Posterior vena cava (tissue), 2 donors: ENCODE results near the gene DISP2. TPM values are rescaled to one million over a fixed set of nuclear protein-coding genes. Genes with fewer than 3 reads are reported as not detected.

ENCODE experiments used
- DNase-seq: peaks from one replicate; pipeline ENCODE4 v3.0.0-alpha.2; 2020; ENCODE audit warnings: low spot score
- intact Hi-C, 2 donors: fragments of 100-400 bp; cut with DNase I; formaldehyde crosslinking; loops; one replicate each; pipeline versions ENCODE4 v1.14.1 to v1.14.2; 2022 to 2023
- total RNA-seq, 2 donors: library from RNA; stranded (reverse); fragmentation: NEBNext Ultra II Directional; extraction: Animal tissue kit (Norgen Biotek cat#: 25700); gene quantifications; one replicate each; pipeline ENCODE4 v1.2.1, GENCODE V29; 2021
- donor health status: DM: yes; HTN: yes; CAD: no.
- donor health status: DM: yes; HTN: yes; CAD: no.

Gene DISP2
- total RNA-seq, 2 donors from 2014 or later, result 0.05 to 0.32 TPM

DNA sequence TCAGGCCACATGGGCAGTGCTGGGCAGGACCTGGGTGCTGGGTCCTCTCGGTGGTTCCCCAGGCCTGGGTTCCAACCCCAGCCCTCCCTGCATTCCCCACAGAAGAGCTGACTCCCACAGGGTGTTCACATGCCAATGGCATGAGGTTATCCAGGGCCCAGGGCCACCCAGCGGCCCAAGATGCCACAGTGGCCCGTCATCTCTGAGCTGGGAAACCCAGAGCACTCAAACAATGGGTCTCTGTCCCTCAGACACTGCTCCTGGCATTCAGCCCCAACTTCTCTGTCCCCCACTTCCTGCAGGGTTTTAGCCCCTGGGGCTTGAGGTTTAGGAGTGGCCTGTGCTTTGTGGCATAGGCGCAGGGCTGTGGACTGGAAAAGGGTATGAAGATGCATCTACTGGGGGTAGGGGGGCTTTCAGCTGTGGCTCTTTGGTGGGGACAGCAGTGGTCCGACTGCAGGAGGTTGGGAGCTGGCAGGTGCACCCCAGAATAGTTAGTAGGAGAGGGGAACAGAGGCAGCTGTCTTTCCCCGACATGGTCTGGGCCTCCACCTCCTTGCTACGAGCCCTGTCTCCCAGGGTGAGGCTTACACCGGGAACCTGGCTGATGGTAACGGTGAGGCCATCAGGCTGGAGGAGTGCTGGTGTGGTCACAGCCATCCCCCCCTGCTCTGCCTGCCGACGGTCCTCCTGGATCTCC lies 18.9 kb upstream of the DISP2 start:
- intact Hi-C loops, result no loop called here
- peak; percentile 81 for DNase-seq

DNA sequence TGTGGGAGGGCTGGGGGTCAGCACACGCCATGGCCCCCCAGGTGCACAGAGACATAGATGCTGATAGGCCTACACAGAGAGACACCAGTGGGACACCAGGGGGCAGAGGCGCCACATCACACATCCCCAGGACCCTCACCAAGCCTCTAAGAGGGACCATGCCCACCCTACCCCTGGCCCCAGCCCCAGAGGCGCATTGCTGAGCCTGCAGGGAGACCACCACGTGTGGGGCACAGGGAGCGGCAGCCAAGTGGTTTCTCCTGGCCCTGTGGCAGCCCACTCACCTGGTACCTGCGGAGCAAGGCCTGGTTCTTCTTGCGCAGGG lies 18.4 kb upstream of the DISP2 start:
- DNase-seq, result peak; percentile 79
- intact Hi-C loops, result no loop called here

GRCh38 chr15:40340038-40340739 lies 17.8 kb upstream of the DISP2 start:
- peak; percentile 91 for DNase-seq
- intact Hi-C loops, result loop anchor here in 1 of 2 donors (10.0 kb wide), 1 partner anchor 1135 kb away; no protein-coding TSS in a partner anchor

GRCh38 chr15:40340740-40341400 lies 17.1 kb upstream of the DISP2 start, which contains the start of gene CCDC9B:
CCDC9B (minus strand) TSS chr15:40340939; CDS start chr15:40340819, 120 bp downstream.
- intact Hi-C loops, result loop anchor here in 1 of 2 donors (10.0 kb wide), 1 partner anchor 1136 kb away; no protein-coding TSS in a partner anchor
- peak; percentile 96 for DNase-seq

DNA sequence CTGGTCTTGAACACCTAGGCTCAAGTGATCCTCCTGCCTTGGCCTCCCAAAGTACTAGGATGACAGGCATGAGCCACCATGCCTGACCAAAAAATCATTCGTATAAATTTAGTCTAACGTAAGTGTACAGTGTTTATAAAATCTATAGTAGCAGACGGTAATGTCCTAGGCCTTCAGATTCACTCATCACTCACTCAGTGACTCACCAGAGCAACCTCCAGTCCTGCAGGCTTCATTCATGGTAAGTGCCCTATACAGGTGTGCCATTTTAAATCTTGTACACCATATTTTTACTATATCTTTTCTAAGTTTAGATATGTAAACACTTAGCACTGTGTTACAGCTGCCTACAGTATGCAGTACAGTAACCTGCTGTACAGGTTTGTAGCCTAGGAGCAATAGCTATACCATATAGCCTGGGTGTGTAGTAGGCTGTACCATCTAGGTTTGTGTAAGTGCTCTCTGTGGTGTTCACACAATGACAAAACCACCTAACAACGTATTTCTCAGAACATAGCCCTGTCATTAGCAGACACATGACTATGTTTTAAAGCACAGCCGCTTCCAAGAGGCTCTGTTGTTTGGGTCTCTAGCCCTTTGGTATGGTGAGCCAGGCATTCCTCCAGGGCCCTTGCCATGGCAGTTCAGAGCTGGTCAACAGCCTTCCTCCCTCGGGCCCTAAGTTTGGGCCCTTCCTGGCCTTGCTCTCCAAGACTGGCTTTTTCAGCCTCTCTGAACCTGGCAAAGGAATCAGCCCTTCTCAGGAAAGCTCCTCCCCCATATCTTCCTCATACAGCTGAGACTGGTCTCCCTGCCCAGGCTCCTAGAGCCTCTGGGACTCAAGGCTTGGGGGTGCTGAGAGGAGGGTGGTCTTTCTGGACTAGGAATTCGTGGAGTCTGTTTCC lies 15.4 kb upstream of the DISP2 start:
- no peak for DNase-seq
- intact Hi-C loops, result loop anchor here in 1 of 2 donors (10.0 kb wide), 1 partner anchor 1138 kb away; no protein-coding TSS in a partner anchor

- intact Hi-C loops, result loop anchor here in 1 of 2 donors (10.0 kb wide), 1 partner anchor 1139 kb away; no protein-coding TSS in a partner anchor
- peak; percentile 78 for DNase-seq
These were observed 14.5 kb upstream of the DISP2 start for GRCh38 chr15:40343512-40343911.

- intact Hi-C loops, result loop anchor here in 1 of 2 donors (10.0 kb wide), 1 partner anchor 1139 kb away; no protein-coding TSS in a partner anchor
- DNase-seq, result no peak
These were observed 13.8 kb upstream of the DISP2 start for GRCh38 chr15:40344217-40344616.

- intact Hi-C loops, result loop anchor here in 1 of 2 donors (10.0 kb wide), 1 partner anchor 1140 kb away; no protein-coding TSS in a partner anchor
These were observed 13.3 kb upstream of the DISP2 start for GRCh38 chr15:40344631-40345120.

DNA sequence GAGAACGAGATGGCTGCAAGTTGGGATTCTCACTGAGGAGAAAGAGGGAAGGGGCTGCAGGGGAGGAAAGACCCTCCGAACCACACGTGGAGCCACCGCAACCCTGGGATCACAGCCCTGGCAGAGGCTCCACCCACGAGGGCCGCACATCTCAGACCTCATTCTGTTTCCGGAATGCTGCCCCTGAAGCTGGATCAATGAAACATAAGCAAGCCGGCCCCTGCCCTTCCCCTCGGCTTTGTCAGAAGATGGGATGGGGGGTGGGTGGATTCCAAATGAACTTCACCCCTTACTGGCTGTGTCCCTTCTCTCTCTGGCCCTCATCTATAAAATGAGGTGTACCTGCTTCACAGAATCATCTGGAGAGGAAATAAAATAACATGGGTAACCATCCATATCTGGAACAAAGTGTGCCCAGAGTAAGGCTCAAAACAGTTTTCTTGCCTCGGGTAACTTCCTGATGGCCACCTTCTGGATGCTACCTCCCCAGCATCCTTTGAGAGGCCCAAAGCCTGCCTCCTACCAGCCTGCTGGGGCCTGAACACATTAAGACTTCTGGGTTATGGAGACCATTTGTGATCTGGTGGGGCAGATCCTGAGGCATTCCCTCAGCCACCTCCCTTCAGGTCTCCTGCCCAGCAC lies 12.7 kb upstream of the DISP2 start:
- intact Hi-C loops, result loop anchor here in 1 of 2 donors (10.0 kb wide), 1 partner anchor 1141 kb away; no protein-coding TSS in a partner anchor
- no peak for DNase-seq

More at GRCh38 chr15:40344631-40345120, 13.3 kb upstream of the DISP2 start:
- DNase-seq, result peak; percentile 84

GRCh38 chr15:40345867-40346578 lies 12.0 kb upstream of the DISP2 start:
- intact Hi-C loops, result loop anchor here in 1 of 2 donors (10.0 kb wide), 1 partner anchor 1141 kb away; no protein-coding TSS in a partner anchor
- DNase-seq, result no peak

- no peak for DNase-seq
- intact Hi-C loops, result loop anchor here in 1 of 2 donors (10.0 kb wide), 1 partner anchor 1142 kb away; no protein-coding TSS in a partner anchor
These were observed 11.2 kb upstream of the DISP2 start for GRCh38 chr15:40346579-40347558.

- intact Hi-C loops, result loop anchor here in 1 of 2 donors (10.0 kb wide), 1 partner anchor 1143 kb away; no protein-coding TSS in a partner anchor
- no peak for DNase-seq
These were observed 10.2 kb upstream of the DISP2 start for GRCh38 chr15:40347559-40348473.

GRCh38 chr15:40348474-40348870 lies 9.5 kb upstream of the DISP2 start:
- intact Hi-C loops, result loop anchor here in 1 of 2 donors (10.0 kb wide), 1 partner anchor 1144 kb away; no protein-coding TSS in a partner anchor
- no peak for DNase-seq

- intact Hi-C loops, result loop anchor here in 1 of 2 donors (10.0 kb wide), 1 partner anchor 1144 kb away; no protein-coding TSS in a partner anchor
- DNase-seq, result no peak
These were observed 8.9 kb upstream of the DISP2 start for GRCh38 chr15:40349163-40349562.
